ENCODE measurements around the gene PRR12. TPM values are rescaled to one million over a fixed set of nuclear protein-coding genes. Genes with fewer than 3 reads are reported as not detected.

PRR12 gene
- total and polyA plus RNA-seq, 2 donors (not counting 1 experiment from before 2014, with no cell fraction given): 8.4 to 70.7 TPM

DNA sequence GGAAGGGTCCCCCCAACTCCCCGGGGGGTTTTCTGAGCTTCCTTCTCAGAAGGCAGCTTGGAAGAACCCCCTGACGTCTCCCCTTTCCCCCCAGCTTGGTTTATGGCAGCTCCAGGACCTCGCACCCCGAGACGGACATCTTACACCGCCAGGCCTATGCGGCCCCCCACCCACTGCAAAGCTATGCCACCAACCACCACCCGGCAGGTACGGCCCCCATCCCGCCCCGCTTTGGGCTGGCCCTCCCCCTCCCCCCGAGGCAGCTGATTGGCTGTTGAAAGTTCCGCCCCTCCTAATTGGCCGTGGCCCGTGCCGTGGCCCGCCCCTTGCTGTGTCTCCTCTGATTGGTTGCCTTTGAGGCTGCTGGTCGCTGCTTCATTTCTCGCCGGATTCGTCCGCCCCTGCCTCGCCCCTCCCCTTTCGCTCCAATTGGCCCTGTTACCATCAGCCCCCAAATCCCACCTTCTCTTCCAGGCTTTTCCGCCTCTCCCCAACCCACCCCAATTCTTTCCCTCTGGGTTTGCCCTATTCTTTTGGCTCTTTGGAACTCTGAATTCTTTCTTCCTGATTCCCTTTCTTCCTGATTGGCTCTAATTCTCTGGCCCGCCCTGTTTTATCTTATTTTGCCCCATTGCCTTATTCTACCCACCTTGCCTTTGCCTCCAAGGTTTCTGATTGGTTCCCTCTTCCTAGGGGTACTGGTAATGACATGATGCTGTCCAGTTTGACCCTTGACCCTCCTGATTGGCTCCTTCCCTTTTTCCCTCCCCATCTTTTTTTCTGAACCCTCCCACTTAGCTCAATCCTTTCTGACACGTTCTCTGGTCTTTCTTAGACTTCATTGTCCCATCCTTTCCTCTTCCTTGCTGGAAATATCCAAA lies 2.5 kb downstream of the PRR12 start:
- H3K27ac ChIP-seq (ENCODE audit: low read length in 2 of 2): peak overlapping the region; percentile 55 to 60
- WGBS (ENCODE audit: insufficient coverage): 10% methylated on average over 25 of the region's 27 CpGs
- H3K9me3 Mint-ChIP-seq (ENCODE audit: insufficient read depth): no peaks in the 10 kb centered on the region
- intact Hi-C loops (cut with micrococcal nuclease): loop anchor here (1.0 to 5.0 kb wide), 2 partner anchors 83 to 1336 kb away; partner anchors contain the start of gene CARD8
- ChIA-PET POLR2A (interaction anchor here (0.5 to 1.7 kb wide), 10 partner anchors 13 to 120 kb away, joined by 3 to 13 read pairs (median 4); partner anchors contain the start of genes NOSIP, PRMT1, RPL13A and RRAS), CTCF (interaction anchor here (0.6 to 1.2 kb wide), 4 partner anchors 12 to 472 kb away, joined by 3 to 5 read pairs (median 4); partner anchors contain the start of gene PRRG2)
- DNase-seq (peak; percentile 91), ATAC-seq (ENCODE audit: low read depth) (peak; percentile 35)
- peak overlapping the region; percentile 84 for H3K4me3 Mint-ChIP-seq
- peaks cover 67% of the 10 kb centered on the region for H4K20me1 ChIP-seq (ENCODE audit: control insufficient read depth, insufficient read depth, low read length, poor library complexity, severe bottlenecking)
- peaks cover 67% of the 10 kb centered on the region for H3K79me2 ChIP-seq (ENCODE audit: control insufficient read depth, insufficient read depth, low read length)
- peaks cover 16 to 26% of the 10 kb centered on the region in 2 donors for H3K4me1 ChIP-seq (ENCODE audit: control insufficient read depth in 2 of 2, insufficient read depth in 2 of 2, low read length in 2 of 2)
- peak overlapping the region; percentile 82 for H3K9ac ChIP-seq (ENCODE audit: low read length)
- H3K36me3 ChIP-seq (replicated peaks in 1 of 2; ENCODE audit: control extremely low read depth in 1 of 2, control insufficient read depth in 1 of 2, extremely low read depth in 1 of 2, insufficient read depth in 2 of 2, low read length in 1 of 2): peaks cover 0 to 23% of the 10 kb centered on the region in 2 experiments
- no peaks in the 10 kb centered on the region for H3K27me3 ChIP-seq (replicated peaks in 1 of 4; ENCODE audit: control extremely low read depth in 1 of 4, control insufficient read depth in 3 of 4, insufficient read depth in 4 of 4, low read length in 3 of 4)
- H3K27me3 Mint-ChIP-seq: no peaks in the 10 kb centered on the region
- H3K4me2 ChIP-seq (replicated peaks; ENCODE audit: low read depth, low read length, poor library complexity, severe bottlenecking): peak overlapping the region; percentile 89
- H3K27ac Mint-ChIP-seq: peak overlapping the region; percentile 86
- peaks cover 27% of the 10 kb centered on the region for H3K4me1 Mint-ChIP-seq
- peak overlapping the region in 4 of 5 experiments; percentile 69 to 85 (median 76) for H3K4me3 ChIP-seq (ENCODE audit: control extremely low read depth in 1 of 5, extremely low read depth in 1 of 5, insufficient read depth in 1 of 5, low read depth in 2 of 5, low read length in 4 of 5)
- TF ChIP-seq, protein P1, sequence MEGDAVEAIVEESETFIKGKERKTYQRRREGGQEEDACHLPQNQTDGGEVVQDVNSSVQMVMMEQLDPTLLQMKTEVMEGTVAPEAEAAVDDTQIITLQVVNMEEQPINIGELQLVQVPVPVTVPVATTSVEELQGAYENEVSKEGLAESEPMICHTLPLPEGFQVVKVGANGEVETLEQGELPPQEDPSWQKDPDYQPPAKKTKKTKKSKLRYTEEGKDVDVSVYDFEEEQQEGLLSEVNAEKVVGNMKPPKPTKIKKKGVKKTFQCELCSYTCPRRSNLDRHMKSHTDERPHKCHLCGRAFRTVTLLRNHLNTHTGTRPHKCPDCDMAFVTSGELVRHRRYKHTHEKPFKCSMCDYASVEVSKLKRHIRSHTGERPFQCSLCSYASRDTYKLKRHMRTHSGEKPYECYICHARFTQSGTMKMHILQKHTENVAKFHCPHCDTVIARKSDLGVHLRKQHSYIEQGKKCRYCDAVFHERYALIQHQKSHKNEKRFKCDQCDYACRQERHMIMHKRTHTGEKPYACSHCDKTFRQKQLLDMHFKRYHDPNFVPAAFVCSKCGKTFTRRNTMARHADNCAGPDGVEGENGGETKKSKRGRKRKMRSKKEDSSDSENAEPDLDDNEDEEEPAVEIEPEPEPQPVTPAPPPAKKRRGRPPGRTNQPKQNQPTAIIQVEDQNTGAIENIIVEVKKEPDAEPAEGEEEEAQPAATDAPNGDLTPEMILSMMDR (IDR thresholded peaks at IDR 0.05): no peak
- no peak for TF ChIP-seq EZH2 (IDR thresholded peaks at IDR 0.05; ENCODE audit: borderline replicate concordance, insufficient read depth, low read depth, low read length, poor library complexity, severe bottlenecking)
- H3K9me3 ChIP-seq (ENCODE audit: control extremely low read depth in 1 of 3, control insufficient read depth in 2 of 3, insufficient read depth in 1 of 3, low read length in 2 of 3): no peaks in the 10 kb centered on the region
- H2AFZ ChIP-seq (ENCODE audit: insufficient read depth, low read depth, low read length, poor library complexity, severe bottlenecking): peak overlapping the region; percentile 57
